ENCODE results near the gene CDH23.

DNA sequence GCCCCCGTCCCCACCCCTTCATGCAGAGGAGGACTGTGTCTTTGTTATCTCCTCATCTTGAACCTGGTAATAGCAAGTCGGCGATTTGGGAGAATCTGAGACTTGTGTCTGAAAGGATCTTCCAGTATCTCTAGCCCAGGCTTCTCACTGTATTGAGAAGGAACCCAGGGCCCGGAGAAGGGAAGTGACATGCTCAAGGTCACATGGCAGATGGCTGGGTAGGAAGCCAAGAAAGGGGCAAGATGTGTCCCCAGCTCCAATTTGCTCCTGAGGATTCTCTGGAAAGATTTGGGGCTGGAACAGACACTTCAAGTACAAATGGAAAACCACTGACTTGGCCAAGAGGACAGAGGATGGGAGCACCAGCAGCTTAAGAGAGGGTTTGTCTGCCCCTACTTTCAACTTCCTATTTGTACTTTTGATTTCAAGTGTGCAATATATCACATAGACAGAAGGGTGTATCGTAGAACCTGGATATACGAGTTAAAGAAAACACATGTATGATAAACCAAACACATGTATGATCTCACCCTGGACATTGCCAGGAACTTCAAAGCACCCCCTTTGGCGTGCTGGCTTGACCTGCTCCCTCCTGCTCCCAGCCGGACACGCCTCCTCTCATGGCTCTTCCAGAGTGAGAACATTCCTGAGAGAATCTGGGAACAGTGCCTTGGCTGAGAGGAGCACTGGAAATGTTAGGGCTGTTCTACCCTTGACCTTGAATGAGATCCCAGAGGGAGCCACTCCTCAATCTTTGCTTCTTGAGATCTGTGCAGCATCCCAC lies 79.7 kb downstream of the CDH23 start:
- TF ChIP-seq, protein P1, sequence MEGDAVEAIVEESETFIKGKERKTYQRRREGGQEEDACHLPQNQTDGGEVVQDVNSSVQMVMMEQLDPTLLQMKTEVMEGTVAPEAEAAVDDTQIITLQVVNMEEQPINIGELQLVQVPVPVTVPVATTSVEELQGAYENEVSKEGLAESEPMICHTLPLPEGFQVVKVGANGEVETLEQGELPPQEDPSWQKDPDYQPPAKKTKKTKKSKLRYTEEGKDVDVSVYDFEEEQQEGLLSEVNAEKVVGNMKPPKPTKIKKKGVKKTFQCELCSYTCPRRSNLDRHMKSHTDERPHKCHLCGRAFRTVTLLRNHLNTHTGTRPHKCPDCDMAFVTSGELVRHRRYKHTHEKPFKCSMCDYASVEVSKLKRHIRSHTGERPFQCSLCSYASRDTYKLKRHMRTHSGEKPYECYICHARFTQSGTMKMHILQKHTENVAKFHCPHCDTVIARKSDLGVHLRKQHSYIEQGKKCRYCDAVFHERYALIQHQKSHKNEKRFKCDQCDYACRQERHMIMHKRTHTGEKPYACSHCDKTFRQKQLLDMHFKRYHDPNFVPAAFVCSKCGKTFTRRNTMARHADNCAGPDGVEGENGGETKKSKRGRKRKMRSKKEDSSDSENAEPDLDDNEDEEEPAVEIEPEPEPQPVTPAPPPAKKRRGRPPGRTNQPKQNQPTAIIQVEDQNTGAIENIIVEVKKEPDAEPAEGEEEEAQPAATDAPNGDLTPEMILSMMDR (conservative IDR thresholded peaks at IDR 0.05 in 1 of 2, IDR thresholded peaks at IDR 0.05 in 1 of 2; ENCODE audit: extremely low read depth in 1 of 2, insufficient read depth in 1 of 2, low read depth in 1 of 2, low read length in 2 of 2): no peak
- TF ChIP-seq EZH2 (IDR thresholded peaks at IDR 0.05; ENCODE audit: borderline replicate concordance, low read length): no peak
